ENCODE measurements around the gene EEF1A2.

The EEF1A2 gene

DNA sequence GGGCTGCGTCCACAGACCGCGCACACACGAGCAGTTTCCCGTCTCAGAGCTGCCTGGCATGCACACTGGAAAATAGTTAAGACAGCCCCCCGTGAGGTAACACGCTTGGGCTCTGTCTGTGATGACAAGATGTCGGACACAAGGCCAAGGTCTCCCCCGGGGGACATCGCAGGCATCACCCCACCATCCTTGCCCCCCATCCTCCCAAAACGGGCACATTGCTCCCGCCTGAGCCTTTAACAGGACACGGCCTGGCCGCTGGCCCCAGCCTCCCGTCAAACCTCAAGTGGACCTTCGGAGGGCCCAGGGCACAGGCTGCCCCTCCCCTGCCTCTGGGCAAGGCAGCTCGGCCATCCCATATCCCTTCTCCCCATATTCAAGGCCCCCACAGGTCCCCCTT lies 32.0 kb downstream of the EEF1A2 start:
- DNase-seq = no peak

DNA sequence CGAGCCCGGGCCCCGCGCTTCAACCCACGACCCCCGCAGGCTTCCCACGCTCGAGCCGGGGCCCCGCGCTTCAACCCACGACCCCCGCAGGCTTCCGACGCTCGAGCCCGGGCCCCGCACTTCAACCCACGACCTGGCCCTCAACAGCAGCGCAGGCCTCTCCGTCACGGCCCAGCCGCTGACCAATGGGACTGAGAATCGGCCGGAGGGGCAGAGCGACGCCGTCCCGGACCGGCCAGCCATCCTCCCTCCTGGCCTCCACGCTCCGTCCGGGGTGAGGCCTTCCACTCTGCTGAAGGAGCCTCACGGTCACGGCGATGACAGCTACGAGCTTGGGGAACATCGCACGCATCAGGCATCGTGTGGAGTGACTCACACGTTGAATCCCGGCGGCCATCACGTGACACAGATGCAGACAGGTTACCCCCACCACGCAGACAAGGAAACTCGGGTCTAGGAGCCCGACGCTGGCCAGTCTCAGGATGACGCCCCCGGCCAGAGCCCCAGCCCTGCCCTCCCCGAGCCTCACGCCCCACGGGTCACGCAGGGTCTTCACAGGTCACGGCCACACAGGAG lies 32.5 kb downstream of the EEF1A2 start:
- no peak for DNase-seq

- DNase-seq = no peak
Measured at GRCh38 chr20:63465380-63466249, 33.3 kb downstream of the EEF1A2 start.

- DNase-seq = no peak
Measured at GRCh38 chr20:63464289-63464635, 34.6 kb downstream of the EEF1A2 start.

DNA sequence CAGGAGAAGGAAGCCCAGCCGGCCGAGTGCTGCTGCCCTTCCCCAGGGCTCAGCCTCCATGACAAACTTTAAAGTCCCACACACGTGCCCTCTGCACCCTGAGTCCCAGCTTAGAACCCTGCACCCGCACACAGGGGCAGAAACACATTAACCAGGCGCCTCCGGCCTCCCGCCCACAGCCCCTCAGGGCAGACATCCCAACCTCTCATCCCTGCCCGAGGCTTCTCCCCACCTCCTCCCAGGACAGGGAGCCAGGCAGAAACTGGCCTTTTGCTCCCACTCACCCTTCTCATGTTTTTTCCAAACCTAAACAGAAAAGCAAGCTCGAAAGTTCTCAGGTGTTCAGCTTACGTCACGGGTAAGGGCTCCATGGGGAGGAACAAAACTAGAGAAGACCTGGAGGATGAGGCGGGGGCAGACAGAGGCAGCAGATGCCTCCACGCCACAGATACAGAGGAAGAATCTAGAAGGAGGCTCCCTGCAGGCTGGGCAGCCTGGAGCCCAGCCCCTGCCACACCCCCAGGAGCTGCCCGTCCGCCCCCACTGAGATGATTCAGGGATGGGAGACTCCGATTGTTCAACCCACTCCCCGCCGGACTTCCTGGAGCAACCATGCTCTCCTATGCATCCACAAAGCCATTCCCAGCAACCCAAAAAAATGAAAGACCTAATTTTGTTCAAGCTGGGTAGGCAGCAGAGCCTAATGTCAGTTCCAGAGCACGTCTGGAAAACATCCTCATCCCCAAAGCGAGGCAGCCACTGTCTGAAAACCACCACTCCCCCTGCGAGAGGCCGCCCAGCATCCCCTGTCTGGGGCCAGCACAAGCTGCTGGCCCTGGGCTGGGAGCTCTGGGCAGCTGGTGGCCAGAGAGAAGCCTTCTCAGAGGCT lies 35.2 kb downstream of the EEF1A2 start:
- DNase-seq = no peak

DNA sequence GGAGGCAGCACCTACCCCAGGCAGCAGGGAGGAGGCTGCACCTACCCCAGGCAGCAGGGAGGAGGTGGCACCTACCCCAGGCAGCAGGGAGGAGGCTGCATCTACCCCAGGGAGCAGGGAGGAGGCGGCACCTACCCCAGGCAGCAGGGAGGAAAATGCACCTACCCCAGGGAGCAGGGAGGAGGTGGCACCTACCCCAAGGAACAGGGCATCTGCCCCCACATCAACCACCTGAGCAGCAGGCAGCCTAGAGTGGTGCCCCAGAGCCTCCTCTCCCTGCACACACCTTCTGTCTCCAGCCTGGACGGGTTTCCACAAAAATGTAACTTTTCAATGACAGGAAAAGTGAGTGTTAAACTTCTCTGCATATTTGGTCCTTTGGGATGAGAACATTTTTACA lies 36.6 kb downstream of the EEF1A2 start:
- DNase-seq = no peak

- no peak for DNase-seq
Measured at GRCh38 chr20:63461104-63461763, 37.6 kb downstream of the EEF1A2 start.

DNA sequence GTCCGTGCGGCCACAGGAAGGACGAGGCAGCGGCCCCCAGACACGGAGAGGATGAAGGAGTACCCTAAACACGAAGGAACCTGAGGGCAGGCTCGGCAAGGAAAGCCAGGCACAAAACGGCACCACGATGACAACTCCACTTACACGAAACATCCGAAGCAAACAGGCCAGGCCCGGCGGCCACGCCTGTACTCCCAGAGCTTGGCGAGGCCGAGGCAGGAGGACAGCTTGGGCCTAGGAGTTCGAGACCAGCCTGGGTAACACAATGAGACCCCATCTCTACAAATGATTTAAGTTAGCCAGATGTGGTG lies 39.9 kb downstream of the EEF1A2 start:
- no peak for DNase-seq

DNA sequence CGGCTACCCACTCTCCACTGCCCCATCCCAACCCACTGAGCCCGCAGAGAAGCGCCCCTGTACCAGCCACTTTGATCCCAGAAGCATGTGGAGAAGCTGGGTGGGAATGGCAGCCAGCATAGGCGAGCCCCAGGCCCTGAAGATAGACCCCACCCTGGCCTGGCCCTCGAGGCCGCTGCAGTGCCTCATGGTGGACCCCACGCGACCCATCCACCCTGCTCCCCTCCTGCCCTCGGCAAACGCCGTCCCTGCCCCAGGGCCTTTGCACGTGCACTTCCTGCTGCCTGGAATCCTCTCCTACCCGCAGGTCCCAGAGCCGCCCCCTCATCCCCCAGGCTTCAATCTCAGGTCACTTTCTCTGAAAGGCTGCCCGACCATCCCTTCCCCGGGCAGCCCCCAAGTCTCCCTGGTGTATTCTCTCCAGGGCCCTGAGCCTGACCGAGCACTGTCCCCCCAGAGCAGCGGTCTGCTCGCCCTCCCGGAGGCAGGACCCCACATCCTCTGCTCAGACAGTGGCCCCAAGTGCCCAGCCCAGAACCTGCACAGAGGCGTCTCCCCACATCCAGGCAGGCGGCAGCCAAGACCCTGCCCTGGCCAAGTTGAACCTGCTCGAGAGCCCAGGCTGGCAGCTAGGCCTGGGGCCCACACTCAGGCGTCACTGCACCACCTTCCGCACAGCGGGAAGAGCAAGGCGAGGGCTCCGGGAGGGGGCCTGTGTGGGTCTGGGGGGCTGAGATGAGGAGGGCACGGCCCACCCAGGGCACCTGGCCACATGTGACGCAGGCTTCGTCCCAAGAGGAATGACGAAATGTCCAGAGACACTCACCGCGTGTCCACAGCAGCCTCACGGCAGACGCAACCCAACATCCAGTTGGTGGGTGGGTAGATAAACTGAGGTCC lies 40.5 kb downstream of the EEF1A2 start:
- DNase-seq = no peak

GRCh38 chr20:63457737-63458136 lies 41.1 kb downstream of the EEF1A2 start:
- DNase-seq = no peak

- DNase-seq = no peak
Measured at GRCh38 chr20:63456429-63457284, 42.2 kb downstream of the EEF1A2 start.

DNA sequence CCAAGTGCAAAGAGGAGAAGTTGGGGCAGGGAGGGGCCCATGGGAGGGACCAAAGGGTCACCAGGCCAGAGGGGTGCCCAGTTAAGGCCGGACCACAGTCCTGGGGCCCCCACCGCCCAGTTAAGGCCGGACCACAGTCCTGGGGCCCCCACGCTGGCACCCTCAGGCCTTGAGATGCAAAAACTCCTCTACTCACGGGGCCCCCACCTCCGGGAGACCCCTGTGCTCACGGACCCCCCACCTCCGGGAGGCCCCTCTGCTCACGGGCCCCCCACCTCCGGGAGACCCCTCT lies 43.4 kb downstream of the EEF1A2 start:
- DNase-seq = no peak

- DNase-seq = no peak
Measured at GRCh38 chr20:63454731-63455567, 43.9 kb downstream of the EEF1A2 start.

GRCh38 chr20:63452821-63453523 lies 45.9 kb downstream of the EEF1A2 start:
- peak; percentile 17 for DNase-seq

DNA sequence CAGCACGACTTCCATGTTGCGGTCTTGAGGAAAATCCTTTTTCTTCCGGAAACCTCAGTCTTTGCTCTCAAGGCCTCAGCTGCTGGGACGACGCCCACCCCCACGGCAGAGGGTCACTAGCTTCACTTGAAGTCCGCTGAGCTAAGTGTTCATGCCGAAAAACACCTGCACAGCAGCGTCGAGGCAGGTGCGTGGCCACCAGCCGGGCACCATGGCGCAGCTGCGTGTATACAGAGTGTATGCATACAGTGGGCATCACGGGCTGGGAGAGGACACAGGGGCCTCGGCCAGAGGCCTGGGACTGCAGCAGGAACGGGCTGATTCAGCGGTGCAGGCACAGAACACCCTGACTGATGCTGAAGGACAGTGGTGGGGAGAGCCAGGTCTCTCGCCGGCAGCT lies 46.5 kb downstream of the EEF1A2 start:
- DNase-seq = no peak

- DNase-seq = no peak
Measured at GRCh38 chr20:63451821-63452220, 47.1 kb downstream of the EEF1A2 start.

DNA sequence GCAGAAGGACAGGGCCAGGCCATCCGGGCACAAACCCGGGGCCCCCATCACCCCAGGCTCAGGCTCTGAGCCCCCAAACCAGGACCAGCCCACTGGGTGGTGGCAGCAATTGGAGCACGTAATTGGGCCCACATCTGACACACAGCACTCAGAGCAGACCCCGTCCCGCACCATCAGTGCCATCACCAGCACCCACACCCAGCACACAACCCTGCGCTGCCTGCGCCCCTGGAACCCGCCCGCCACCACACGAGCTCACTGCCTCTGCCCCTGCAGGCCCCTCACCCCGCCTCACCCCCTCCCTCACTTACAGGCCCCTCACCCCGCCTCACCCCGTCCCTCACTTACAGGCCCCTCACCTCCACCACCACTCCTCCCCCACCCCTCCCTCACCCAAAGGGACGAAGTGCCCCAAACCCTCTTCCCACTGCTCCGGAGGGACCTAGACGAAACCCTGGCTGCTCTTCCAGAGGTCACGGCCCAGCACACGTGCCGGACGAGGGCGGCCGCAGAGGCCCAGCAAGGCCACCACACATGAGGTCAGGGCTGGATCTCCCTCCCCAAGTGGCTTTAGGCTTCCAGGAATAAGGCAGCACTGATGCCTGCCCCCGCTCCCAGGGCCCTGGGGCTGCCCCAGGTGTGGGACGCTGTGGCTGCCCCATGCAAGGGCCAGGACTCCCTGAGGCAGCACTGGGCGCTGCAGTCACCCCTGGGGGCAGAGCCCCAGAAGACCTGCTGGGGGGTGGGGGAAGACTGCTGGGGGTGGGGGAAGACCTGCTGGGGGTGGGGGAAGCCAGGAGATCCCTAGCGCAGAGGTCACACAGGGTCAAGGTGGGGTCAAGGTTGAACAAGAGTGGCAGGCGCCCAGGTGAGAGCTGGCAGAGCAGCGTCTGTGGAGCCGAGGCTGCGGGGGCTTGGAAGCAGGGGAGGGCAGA lies 48.8 kb downstream of the EEF1A2 start:
- no peak for DNase-seq

DNA sequence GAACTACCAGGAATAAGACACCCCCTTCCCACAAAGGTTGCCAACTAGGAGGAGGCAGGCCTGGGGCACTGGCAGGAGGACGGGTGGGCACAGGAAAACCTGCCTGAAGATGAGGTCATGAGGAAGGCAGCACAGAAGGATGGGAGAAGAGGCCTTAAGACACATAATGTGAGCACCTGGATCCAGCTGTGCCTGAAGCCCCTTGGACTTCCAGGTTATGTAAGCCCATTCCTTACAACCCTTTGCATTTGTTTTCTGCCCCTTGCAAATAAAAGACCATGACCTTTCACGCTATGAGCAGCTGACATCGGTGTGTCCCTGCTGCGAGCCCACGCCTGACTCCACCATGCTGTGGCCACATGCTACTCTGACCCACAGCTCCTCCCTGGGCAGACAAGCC lies 49.9 kb downstream of the EEF1A2 start:
- no peak for DNase-seq

GRCh38 chr20:63448031-63448430 lies 50.9 kb downstream of the EEF1A2 start:
- DNase-seq = no peak

Data from CD4-positive, alpha-beta T cell treated with Interleukin-17A for 4 hours (primary cell).